Stimulated activated CD8-positive, alpha-beta memory T cell treated with anti-CD3 and anti-CD28 coated beads, Interleukin-2, amount 100 ng/mL, for 48 hours (primary cell): ENCODE measurements around the gene LMO7.

Experiments used
- DNase-seq, 2 donors: peaks; one replicate each; pipeline ENCODE4 v3.0.0-alpha.2; 2020; ENCODE audit warnings: low read depth in 2 of 2

Gene LMO7

DNA sequence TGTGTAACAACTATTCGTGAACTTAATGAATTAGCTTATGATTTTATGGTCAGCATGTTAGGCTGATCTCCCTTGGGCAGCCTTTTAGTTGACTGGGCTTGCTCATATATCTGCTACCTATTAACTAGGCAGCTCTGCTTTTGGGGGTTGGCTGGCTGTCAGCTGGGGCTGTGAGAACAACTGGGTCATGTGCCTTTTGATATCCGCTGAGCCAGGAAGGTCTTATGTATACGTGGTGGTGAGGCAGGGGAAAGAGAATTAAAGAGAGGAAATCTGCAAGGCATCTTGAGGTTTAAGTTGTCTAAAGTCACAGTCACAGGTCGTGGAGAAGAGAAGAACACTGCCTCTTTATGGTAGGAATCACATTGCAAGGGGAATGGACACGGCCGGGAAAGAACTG lies 206.9 kb downstream of the LMO7 start:
- DNase-seq: no peak

- no peak for DNase-seq
Observed at GRCh38 chr13:75843991-75844390, 207.9 kb downstream of the LMO7 start.

DNA sequence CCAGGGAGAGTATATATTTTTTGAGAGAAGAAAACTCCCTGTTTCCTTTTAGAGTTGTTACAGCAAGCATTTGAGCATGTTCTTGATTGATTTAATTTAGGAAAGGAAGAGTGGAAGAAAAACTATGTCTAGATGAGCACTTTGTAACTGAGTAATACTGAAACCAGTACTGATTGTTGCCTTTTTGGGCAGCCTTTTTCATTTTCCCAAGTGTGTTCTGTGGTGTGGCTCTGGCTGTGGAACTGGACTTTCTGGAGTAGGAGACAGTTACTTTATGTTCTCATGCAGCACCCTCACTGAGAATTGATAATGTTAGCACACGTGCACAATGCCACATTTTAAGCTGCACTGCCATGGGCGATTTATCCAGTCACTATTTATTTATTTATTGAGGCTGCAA lies 211.5 kb downstream of the LMO7 start:
- no peak for DNase-seq

DNA sequence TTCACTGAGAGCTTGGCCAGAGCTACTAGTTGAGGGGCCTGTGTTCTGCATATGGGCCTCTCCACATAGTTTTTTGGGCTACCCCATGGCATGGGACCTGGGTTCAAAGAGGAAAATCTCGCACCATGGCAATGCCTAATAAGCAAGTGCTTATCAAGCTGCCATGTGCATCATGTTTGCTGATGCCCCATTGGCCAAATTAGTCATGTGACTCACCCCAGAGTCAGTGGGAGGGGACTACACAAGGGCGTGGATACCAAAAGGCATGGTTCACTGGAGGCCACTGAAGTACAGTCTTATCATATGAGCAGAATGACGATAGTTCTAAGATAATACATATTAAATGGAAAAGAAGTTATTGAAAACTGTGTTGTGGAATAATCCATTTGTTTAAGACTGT lies 214.8 kb downstream of the LMO7 start:
- DNase-seq: no peak

GRCh38 chr13:75855216-75855615 lies 219.1 kb downstream of the LMO7 start:
- DNase-seq: no peak

DNA sequence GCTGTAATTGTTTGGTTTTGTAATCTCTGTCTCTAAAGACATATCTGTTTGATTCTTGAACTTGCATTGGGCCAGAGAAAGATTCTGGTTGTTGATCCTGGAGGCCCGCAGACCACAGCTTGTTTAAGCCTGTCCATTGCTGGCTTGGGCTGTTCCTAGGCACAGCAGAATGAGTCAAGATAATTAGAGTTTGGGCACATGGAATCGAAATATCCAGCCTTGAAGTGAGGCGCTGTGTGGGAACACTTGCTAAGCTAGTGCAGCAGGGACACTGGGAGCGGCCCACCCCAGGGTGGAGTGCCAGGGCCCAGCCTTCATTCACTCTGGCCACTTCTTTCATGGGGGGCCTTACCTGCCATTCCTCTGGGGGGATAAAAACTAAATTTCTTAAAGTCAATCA lies 219.7 kb downstream of the LMO7 start:
- DNase-seq: no peak

- no peak for DNase-seq
Observed at GRCh38 chr13:75857291-75857690, 221.2 kb downstream of the LMO7 start.

DNA sequence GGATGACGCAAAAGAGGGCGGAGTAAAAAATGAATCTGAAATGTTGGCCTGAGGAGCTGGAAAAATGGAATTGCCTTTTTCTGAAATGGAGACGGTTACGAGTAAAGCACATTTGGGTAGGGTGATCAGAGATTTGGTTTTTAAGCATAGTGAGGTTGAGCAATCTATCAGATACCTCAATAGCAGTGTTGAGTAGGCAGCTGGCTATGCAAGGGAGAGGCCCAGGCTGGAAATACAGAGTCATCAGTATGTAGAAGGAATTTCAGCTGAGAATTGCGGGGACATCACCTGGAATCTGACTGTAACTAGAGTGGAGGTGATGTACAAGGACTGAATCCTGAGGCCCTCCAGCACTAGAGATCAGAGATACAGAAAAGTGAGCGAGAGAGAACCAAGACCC lies 224.8 kb downstream of the LMO7 start:
- DNase-seq: no peak

GRCh38 chr13:75861786-75862185 lies 225.7 kb downstream of the LMO7 start:
- no peak for DNase-seq

DNA sequence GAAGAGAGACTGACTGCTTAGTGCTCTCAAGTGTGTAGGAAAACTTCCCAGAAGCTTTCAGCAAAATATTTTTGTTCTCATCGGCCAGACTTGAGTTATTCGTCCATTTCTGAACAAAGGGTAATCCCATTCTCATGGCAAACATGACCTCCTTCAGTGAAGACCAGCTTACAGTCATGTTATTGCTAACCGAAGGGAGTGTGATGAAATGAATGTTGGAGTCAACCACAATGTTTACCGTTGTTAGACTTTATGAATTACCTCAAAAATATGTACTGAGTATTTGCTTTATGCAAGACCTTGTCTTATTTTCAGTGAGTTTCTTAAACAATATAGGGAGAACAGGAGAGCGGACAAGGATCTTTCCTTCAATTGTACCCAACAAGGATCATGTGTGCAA lies 228.6 kb downstream of the LMO7 start:
- DNase-seq: no peak

DNA sequence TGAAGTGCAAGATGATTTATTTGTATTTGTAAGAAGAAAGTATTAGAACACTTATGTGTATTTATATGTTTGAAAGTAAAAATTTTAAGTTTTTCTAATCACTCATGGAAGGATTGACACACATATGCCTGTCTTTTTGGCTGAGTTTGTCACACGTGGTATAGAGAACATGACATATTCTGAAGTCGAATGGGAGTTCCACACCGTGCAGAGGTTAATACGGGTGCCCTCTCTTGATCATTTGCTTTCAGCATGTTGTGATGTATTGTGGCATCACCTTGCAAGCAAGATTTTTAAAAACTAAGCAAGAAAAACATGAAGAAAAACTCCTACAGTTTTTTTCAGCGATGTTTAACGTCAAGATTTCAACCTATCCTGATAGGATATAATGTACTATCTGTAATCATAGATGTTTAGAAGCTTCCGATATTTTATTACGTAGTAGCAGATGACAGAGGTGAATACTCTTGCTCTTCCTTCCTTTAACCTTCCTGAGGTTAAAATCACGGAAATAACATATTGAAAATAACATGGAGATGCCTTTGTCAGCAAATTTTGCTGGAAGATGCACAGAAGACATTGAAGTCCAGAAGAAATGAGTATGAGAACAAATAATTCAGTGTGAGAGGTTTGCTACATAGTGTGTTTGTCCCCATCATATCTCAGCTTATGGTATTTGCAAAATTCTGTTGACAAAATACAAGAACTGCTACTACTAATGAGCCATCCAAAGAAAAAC lies 231.4 kb downstream of the LMO7 start:
- DNase-seq: no peak

GRCh38 chr13:75869981-75870380 lies 233.9 kb downstream of the LMO7 start:
- no peak for DNase-seq

DNA sequence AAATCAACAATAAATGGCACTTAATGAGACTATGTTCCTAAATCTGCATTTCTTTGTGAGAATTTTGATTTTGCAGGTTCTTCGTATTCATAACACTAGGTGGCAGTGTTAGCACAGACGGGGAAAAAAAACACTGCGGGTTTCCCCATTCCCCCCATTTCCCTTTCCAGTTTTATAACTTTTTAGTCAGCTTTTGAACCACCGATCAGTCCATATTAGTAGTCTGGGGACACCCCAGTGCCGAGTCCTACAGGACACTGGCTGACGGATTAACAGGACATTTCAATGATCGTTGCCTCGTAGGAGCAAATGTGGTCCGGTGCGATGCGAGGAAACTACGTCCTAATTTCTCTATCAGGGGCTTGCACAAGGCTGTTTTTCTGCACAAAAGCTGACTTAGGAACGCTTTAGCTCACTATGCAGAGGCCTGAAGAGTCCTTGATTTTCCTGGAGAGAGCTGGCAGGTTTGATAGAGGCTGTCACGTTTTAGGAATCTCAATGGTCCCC lies 234.3 kb downstream of the LMO7 start:
- DNase-seq: no peak

GRCh38 chr13:75871059-75871458 lies 234.9 kb downstream of the LMO7 start:
- DNase-seq: no peak

DNA sequence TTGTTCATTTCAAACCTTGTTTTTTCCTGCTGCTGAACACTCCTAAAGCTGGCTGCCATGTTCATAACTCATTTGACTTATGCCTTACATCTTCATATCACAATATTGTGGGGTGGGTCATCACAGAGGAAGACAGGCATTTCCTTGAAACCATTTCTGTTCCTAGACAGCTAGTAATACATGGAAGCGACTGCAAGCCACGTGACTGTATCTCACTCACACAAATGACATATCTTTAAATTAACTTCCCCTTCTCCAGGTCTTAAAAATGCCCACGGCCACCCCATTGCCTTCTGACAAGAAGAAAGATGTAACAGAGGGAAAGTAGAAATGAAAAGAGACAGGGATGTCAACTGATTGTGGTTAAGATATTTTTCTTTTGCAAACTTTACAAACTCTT lies 236.8 kb downstream of the LMO7 start:
- DNase-seq: no peak

GRCh38 chr13:75873494-75873893 lies 237.4 kb downstream of the LMO7 start:
- no peak for DNase-seq

DNA sequence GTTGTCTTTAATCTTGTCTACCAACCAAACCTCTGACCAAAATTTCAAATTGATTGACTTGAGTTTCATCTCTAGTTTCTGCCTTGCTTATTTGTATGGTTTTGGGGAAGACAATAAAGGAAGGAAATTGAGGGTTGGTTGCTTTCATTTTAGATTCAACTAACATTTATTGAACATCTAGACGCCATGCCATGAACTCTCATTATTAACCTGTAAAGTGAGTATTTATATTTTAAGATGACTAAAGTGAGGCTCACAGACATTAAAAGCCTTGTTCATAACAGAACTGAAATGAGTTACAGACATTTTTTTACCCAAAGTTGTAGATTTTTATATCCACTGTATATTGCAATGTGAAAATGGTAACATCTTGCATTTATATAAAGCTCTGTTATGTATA lies 239.3 kb downstream of the LMO7 start:
- no peak for DNase-seq

- DNase-seq: peak; percentile 13
Observed at GRCh38 chr13:75876142-75877050, 240.3 kb downstream of the LMO7 start.

DNA sequence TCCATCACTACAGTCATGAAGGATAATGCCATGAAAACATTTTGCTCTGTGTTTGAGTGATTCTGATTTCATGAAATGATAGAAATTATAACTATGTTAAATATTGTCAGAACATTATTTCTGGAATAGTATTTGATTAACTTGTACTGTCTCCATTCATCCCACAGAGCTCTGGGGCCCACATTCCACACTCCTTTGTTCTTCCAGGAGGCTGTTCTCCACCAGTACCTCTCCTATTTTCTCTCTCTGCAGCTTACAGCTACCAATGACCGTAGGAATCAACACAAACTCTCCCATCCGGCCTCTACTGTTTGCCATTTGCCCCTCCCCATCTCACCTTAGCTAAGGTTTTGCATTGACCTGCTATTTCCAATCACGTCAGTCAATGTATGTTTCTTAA lies 240.9 kb downstream of the LMO7 start:
- DNase-seq: no peak

DNA sequence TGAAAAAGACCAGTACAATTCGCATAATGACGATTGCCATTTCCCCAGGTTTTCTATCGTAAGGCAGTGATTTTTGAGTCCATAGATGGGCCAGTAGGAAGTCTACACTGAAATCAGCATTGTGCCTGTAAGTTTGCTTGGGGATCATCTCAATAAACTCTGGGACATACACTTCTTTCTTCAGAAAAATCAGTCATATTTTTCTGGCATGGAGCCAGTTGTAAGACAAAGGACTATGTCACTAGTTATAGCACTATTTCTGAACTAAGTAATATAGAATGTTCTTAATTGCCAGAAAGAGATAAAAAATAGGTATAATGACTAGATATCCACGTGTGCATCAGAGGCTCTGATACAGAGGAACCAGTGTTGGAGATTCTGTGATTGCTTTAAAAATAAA lies 243.5 kb downstream of the LMO7 start:
- DNase-seq: no peak

GRCh38 chr13:75881109-75881775 lies 245.1 kb downstream of the LMO7 start:
- no peak for DNase-seq

GRCh38 chr13:75882261-75882660 lies 246.1 kb downstream of the LMO7 start:
- DNase-seq: no peak
